ENCODE data around the gene CHRNA4.

DNA sequence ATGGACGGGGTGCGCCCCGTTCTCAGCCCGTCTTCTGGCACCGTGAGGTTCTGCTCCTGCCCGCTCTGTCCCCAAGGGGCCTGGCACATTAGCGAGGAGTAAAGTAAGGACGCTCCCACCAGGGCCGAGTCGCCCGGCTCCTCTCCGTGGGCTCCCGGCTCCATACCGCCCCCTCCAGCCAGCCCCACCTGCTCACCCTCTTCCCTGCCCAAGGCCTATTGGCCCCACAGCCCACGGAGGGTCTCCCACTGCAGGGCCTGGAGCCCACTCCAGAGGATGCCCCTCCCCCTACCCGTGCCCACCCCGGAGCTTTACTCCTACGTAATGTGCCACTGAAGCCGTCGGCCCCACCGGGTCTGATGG is 47.5 kb upstream of the CHRNA4 start:
- no peak for TF ChIP-seq KDM3A (CRISPR knock-in tag; IDR thresholded peaks at IDR 0.05; ENCODE audit: low read depth)
- TF ChIP-seq ZNF780A (CRISPR knock-in tag; IDR thresholded peaks at IDR 0.05) = no peak
- TF ChIP-seq, protein P1, sequence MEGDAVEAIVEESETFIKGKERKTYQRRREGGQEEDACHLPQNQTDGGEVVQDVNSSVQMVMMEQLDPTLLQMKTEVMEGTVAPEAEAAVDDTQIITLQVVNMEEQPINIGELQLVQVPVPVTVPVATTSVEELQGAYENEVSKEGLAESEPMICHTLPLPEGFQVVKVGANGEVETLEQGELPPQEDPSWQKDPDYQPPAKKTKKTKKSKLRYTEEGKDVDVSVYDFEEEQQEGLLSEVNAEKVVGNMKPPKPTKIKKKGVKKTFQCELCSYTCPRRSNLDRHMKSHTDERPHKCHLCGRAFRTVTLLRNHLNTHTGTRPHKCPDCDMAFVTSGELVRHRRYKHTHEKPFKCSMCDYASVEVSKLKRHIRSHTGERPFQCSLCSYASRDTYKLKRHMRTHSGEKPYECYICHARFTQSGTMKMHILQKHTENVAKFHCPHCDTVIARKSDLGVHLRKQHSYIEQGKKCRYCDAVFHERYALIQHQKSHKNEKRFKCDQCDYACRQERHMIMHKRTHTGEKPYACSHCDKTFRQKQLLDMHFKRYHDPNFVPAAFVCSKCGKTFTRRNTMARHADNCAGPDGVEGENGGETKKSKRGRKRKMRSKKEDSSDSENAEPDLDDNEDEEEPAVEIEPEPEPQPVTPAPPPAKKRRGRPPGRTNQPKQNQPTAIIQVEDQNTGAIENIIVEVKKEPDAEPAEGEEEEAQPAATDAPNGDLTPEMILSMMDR (CRISPR knock-in tag; IDR thresholded peaks at IDR 0.05) = no peak
- TF ChIP-seq, protein P2, sequence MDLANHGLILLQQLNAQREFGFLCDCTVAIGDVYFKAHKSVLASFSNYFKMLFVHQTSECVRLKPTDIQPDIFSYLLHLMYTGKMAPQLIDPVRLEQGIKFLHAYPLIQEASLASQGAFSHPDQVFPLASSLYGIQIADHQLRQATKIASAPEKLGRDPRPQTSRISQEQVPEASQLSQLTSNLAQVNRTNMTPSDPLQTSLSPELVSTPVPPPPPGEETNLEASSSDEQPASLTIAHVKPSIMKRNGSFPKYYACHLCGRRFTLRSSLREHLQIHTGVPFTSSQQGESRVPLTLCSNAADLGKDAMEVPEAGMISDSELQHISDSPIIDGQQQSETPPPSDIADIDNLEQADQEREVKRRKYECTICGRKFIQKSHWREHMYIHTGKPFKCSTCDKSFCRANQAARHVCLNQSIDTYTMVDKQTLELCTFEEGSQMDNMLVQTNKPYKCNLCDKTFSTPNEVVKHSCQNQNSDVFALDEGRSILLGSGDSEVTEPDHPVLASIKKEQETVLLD (CRISPR knock-in tag; IDR thresholded peaks at IDR 0.05; ENCODE audit: low read depth) = no peak
- no peak for TF ChIP-seq CC2D1A (CRISPR knock-in tag; IDR thresholded peaks at IDR 0.05)
- no peak for TF ChIP-seq POLR2A (IDR thresholded peaks at IDR 0.05; ENCODE audit: insufficient read depth in 1 of 2, low read depth in 2 of 2, low read length in 2 of 2)
- TF ChIP-seq ZNF44 (CRISPR knock-in tag; IDR thresholded peaks at IDR 0.05) = no peak
